ENCODE data around the gene CNTNAP5.

Gene CNTNAP5

GRCh38 chr2:124919296-124919695 lies 894.2 kb downstream of the CNTNAP5 start:
- Histone ChIP-seq H3K4me1 (ENCODE audit: control insufficient read depth, insufficient read depth, low read length) (no peaks in the 10 kb centered on the region), H3K27ac (ENCODE audit: low read length) (no peak overlapping the region), H3K4me3 (ENCODE audit: low read length) (no peak overlapping the region), H3K36me3 (ENCODE audit: control insufficient read depth, insufficient read depth, low read length) (no peaks in the 10 kb centered on the region), H3K9me3 (ENCODE audit: control insufficient read depth, insufficient read depth, low read length) (no peaks in the 10 kb centered on the region), H3K27me3 (ENCODE audit: control insufficient read depth, insufficient read depth, low read length) (no peaks in the 10 kb centered on the region)
- no CpG with 5 or more reads among the region's 2 CpGs for WGBS (ENCODE audit: insufficient coverage, insufficient read length)
- DNase-seq (ENCODE audit: low read depth, low spot score): no peak

DNA sequence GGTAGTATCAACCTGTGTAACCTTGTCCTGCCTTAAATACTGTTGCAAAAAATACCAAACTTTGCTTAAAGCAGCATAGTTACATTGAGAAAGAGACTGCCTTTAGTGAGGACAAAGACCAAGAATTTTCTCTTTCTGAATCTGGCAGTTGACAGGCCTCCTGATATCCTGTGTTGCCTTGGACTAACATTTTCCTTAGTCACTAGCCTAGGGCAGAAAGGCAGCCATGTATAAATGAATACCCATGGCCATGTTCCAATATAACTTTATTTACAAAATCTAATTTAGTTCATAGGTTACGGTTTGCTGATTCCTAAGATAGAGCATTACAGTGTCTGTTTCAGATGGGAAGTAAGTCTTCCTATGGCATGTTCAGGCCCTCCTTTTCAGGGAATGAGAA lies 895.4 kb downstream of the CNTNAP5 start:
- WGBS (ENCODE audit: insufficient coverage, insufficient read length): no CpG with 5 or more reads among the region's 1 CpG
- Histone ChIP-seq H3K9me3 (ENCODE audit: control insufficient read depth, insufficient read depth, low read length) (no peaks in the 10 kb centered on the region), H3K27ac (ENCODE audit: low read length) (no peak overlapping the region), H3K4me3 (ENCODE audit: low read length) (no peak overlapping the region), H3K4me1 (ENCODE audit: control insufficient read depth, insufficient read depth, low read length) (no peaks in the 10 kb centered on the region), H3K36me3 (ENCODE audit: control insufficient read depth, insufficient read depth, low read length) (no peaks in the 10 kb centered on the region), H3K27me3 (ENCODE audit: control insufficient read depth, insufficient read depth, low read length) (no peaks in the 10 kb centered on the region)
- DNase-seq (ENCODE audit: low read depth, low spot score): no peak

- DNase-seq (ENCODE audit: low read depth, low spot score): no peak
- WGBS (ENCODE audit: insufficient coverage, insufficient read length): no CpG with 5 or more reads among the region's 5 CpGs
- H3K27me3 ChIP-seq (ENCODE audit: control insufficient read depth, insufficient read depth, low read length): no peaks in the 10 kb centered on the region
- H3K9me3 ChIP-seq (ENCODE audit: control insufficient read depth, insufficient read depth, low read length): no peaks in the 10 kb centered on the region
- H3K4me1 ChIP-seq (ENCODE audit: control insufficient read depth, insufficient read depth, low read length): no peaks in the 10 kb centered on the region
- no peak overlapping the region for H3K4me3 ChIP-seq (ENCODE audit: low read length)
- H3K27ac ChIP-seq (ENCODE audit: low read length): no peak overlapping the region
- H3K36me3 ChIP-seq (ENCODE audit: control insufficient read depth, insufficient read depth, low read length): no peaks in the 10 kb centered on the region
These were observed 896.1 kb downstream of the CNTNAP5 start for GRCh38 chr2:124921191-124921590.

- no peak overlapping the region for H3K4me3 ChIP-seq (ENCODE audit: low read length)
- H3K27me3 ChIP-seq (ENCODE audit: control insufficient read depth, insufficient read depth, low read length): no peaks in the 10 kb centered on the region
- no peaks in the 10 kb centered on the region for H3K36me3 ChIP-seq (ENCODE audit: control insufficient read depth, insufficient read depth, low read length)
- H3K27ac ChIP-seq (ENCODE audit: low read length): no peak overlapping the region
- no peaks in the 10 kb centered on the region for H3K9me3 ChIP-seq (ENCODE audit: control insufficient read depth, insufficient read depth, low read length)
- no peak for DNase-seq (ENCODE audit: low read depth, low spot score)
- no CpG with 5 or more reads among the region's 3 CpGs for WGBS (ENCODE audit: insufficient coverage, insufficient read length)
- no peaks in the 10 kb centered on the region for H3K4me1 ChIP-seq (ENCODE audit: control insufficient read depth, insufficient read depth, low read length)
These were observed 898.0 kb downstream of the CNTNAP5 start for GRCh38 chr2:124923097-124923496.

GRCh38 chr2:124933883-124934282 lies 908.8 kb downstream of the CNTNAP5 start:
- H3K27me3 ChIP-seq (ENCODE audit: control insufficient read depth, insufficient read depth, low read length): no peaks in the 10 kb centered on the region
- no peaks in the 10 kb centered on the region for H3K36me3 ChIP-seq (ENCODE audit: control insufficient read depth, insufficient read depth, low read length)
- H3K9me3 ChIP-seq (ENCODE audit: control insufficient read depth, insufficient read depth, low read length): no peaks in the 10 kb centered on the region
- H3K27ac ChIP-seq (ENCODE audit: low read length): no peak overlapping the region
- no peak for DNase-seq (ENCODE audit: low read depth, low spot score)
- no peaks in the 10 kb centered on the region for H3K4me1 ChIP-seq (ENCODE audit: control insufficient read depth, insufficient read depth, low read length)
- H3K4me3 ChIP-seq (ENCODE audit: low read length): no peak overlapping the region
- WGBS (ENCODE audit: insufficient coverage, insufficient read length): no CpG with 5 or more reads among the region's 1 CpG

- H3K9me3 ChIP-seq (ENCODE audit: control insufficient read depth, insufficient read depth, low read length): no peaks in the 10 kb centered on the region
- WGBS (ENCODE audit: insufficient coverage, insufficient read length): no CpG with 5 or more reads among the region's 2 CpGs
- H3K27me3 ChIP-seq (ENCODE audit: control insufficient read depth, insufficient read depth, low read length): no peaks in the 10 kb centered on the region
- no peak for DNase-seq (ENCODE audit: low read depth, low spot score)
- H3K4me1 ChIP-seq (ENCODE audit: control insufficient read depth, insufficient read depth, low read length): no peaks in the 10 kb centered on the region
- H3K4me3 ChIP-seq (ENCODE audit: low read length): no peak overlapping the region
- no peaks in the 10 kb centered on the region for H3K36me3 ChIP-seq (ENCODE audit: control insufficient read depth, insufficient read depth, low read length)
- H3K27ac ChIP-seq (ENCODE audit: low read length): no peak overlapping the region
These were observed 928.8 kb downstream of the CNTNAP5 start for GRCh38 chr2:124953921-124954320.

DNA sequence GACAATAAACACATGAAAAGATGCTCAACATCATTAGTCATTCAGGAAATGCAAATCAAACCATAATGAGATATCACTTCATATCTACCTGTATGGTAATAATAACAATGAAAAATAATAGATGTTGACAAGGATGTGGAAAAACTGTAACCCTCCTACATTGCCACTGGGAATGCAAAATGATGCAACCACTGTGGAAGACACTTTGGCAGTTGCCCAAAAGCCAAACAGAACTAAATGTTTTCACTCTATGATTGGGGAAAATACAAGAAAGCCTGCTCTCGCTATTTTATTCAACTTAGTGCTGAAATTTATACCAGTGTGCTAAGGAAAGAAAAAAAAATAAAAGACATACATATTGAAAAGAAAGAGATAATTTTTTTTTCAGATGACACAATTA lies 934.5 kb downstream of the CNTNAP5 start:
- no CpG with 5 or more reads among the region's 1 CpG for WGBS (ENCODE audit: insufficient coverage, insufficient read length)
- Histone ChIP-seq H3K36me3 (ENCODE audit: control insufficient read depth, insufficient read depth, low read length) (no peaks in the 10 kb centered on the region), H3K9me3 (ENCODE audit: control insufficient read depth, insufficient read depth, low read length) (no peaks in the 10 kb centered on the region), H3K27me3 (ENCODE audit: control insufficient read depth, insufficient read depth, low read length) (no peaks in the 10 kb centered on the region), H3K4me1 (ENCODE audit: control insufficient read depth, insufficient read depth, low read length) (no peaks in the 10 kb centered on the region), H3K27ac (ENCODE audit: low read length) (no peak overlapping the region), H3K4me3 (ENCODE audit: low read length) (no peak overlapping the region)
- DNase-seq (ENCODE audit: low read depth, low spot score): no peak

DNA sequence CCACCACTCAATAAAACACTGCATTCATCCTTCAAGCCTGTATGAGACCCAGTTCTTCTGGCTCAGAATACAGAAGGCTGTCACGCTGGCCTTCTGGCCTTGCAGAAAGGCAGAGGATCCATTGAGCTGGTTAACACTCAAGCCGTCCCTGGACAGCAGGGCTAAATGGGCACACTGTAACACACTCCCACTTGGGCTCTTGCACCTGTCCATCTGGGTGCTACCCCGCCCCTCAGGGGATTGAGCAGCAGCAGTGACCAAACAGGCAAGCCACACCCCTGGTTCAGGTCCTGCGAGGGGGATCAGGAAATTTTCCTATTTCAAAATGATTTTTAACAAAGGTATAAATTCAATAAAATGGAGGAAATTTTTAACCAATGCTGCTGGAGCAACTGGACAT lies 936.0 kb downstream of the CNTNAP5 start:
- DNase-seq (ENCODE audit: low read depth, low spot score): no peak
- H3K36me3 ChIP-seq (ENCODE audit: control insufficient read depth, insufficient read depth, low read length): no peaks in the 10 kb centered on the region
- no peak overlapping the region for H3K4me3 ChIP-seq (ENCODE audit: low read length)
- H3K9me3 ChIP-seq (ENCODE audit: control insufficient read depth, insufficient read depth, low read length): no peaks in the 10 kb centered on the region
- H3K27me3 ChIP-seq (ENCODE audit: control insufficient read depth, insufficient read depth, low read length): no peaks in the 10 kb centered on the region
- WGBS (ENCODE audit: insufficient coverage, insufficient read length): no CpG with 5 or more reads among the region's 4 CpGs
- H3K4me1 ChIP-seq (ENCODE audit: control insufficient read depth, insufficient read depth, low read length): no peaks in the 10 kb centered on the region
- no peak overlapping the region for H3K27ac ChIP-seq (ENCODE audit: low read length)
